ENCODE results near the gene ARHGEF2. TPM values are rescaled to one million over a fixed set of nuclear protein-coding genes. Genes with fewer than 3 reads are reported as not detected.

The ARHGEF2 gene
- total RNA-seq, 4 donors from 2014 or later = 13.7 to 42.1 (median 20.6) TPM

DNA sequence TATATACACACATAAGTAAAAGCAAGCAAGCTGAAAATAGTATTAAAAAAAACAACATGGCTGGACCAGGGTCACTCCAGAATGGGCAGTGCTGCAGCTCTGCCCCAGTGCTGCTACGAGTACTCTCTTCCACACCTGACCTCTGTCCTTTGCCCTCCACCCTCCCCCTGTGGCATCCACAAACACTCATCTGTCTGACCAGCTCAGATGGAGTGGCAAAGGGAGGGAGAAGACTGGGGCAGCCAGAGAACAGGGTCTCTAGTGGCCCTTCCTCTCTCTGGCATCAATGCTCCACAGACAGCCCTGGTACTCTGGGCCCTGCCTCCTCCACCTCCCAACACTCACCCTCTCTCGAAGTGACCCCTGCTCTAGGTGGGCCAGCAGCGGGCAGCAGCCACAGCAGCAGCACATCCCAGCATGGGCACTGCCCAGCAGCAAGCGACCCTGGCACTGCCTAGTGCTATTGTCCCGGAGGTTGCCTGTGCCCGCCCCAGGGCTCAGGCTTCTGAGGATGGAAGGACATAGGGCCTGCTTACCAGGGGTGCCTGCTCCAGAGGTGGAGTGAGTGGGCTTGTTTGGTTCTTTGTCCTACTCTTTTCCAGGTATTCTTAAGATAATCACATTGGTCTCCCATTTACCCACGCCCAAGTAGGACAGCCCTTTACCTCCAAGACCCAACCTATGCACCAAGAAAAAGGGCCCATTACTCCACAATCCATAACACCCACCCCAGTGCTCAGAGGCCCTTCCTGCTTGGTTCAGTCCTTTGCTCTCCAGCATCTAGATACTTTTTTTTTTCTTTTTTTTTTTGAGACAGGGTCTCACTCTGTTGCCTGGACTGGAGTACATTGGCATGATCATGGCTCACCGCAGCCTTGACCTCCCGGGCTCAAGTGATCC lies 6.2 kb downstream of the ARHGEF2 start:
- Histone ChIP-seq H3K27ac (no peak overlapping the region), H3K36me3 (peaks cover 21% of the 10 kb centered on the region), H3K27me3 (no peaks in the 10 kb centered on the region), H3K9me3 (no peaks in the 10 kb centered on the region), H3K4me3 (no peak overlapping the region), H3K4me1 (peaks cover 95% of the 10 kb centered on the region)
- DNase-seq (ENCODE audit: low spot score in 2 of 2) = no peak
- TF ChIP-seq POLR2AphosphoS5 (IDR thresholded peaks at IDR 0.05) = no peak
- no peak for TF ChIP-seq POLR2A (IDR thresholded peaks at IDR 0.05)
- TF ChIP-seq EP300 (IDR thresholded peaks at IDR 0.05) = no peak
- TF ChIP-seq, protein P1, sequence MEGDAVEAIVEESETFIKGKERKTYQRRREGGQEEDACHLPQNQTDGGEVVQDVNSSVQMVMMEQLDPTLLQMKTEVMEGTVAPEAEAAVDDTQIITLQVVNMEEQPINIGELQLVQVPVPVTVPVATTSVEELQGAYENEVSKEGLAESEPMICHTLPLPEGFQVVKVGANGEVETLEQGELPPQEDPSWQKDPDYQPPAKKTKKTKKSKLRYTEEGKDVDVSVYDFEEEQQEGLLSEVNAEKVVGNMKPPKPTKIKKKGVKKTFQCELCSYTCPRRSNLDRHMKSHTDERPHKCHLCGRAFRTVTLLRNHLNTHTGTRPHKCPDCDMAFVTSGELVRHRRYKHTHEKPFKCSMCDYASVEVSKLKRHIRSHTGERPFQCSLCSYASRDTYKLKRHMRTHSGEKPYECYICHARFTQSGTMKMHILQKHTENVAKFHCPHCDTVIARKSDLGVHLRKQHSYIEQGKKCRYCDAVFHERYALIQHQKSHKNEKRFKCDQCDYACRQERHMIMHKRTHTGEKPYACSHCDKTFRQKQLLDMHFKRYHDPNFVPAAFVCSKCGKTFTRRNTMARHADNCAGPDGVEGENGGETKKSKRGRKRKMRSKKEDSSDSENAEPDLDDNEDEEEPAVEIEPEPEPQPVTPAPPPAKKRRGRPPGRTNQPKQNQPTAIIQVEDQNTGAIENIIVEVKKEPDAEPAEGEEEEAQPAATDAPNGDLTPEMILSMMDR (IDR thresholded peaks at IDR 0.05) = no peak
- 79% methylated on average over 6 of the region's 9 CpGs for WGBS

DNA sequence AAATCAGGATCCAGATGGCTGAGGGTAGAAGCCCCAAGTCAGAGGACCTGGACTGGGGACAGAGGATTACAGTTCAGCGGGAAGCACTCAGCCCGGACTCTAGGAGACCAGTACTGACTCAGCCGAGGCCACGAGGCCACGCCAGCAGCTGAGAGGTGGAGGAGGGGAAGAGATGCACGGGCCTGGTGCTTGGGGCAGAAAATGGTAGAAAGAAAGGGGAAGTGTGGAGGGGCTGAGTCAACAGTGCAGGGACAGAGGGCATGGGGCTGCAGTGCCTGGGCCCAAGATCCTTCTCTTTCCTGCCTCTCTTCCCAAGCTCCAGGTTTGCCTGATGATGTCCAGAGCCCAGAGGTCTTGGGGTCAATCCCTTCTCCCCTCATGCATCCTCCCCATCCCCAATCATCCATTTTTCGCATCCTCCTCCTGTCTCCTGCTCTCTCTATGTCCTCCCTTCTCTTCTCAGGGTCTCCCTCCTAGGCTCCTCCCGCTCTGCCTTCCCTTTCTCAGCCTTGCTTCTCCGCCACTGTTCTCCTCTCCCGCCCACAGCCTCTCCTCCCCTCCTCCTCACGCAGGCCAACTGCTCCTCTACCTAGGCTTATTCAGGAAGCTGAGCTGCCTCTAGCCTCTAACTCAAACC lies 7.7 kb downstream of the ARHGEF2 start:
- peaks cover 80% of the 10 kb centered on the region for H3K4me1 ChIP-seq
- no peaks in the 10 kb centered on the region for H3K27me3 ChIP-seq
- no peak for TF ChIP-seq POLR2A (IDR thresholded peaks at IDR 0.05)
- TF ChIP-seq, protein P1 (IDR thresholded peaks at IDR 0.05) = no peak
- no peak for TF ChIP-seq POLR2AphosphoS5 (IDR thresholded peaks at IDR 0.05)
- no peak for TF ChIP-seq EP300 (IDR thresholded peaks at IDR 0.05)
- peaks cover 34% of the 10 kb centered on the region for H3K36me3 ChIP-seq
- peak in 1 of 2 donors; percentile 76 for DNase-seq (ENCODE audit: low spot score in 2 of 2)
- no peak overlapping the region for H3K4me3 ChIP-seq
- H3K27ac ChIP-seq = peak overlapping the region; percentile 52
- no peaks in the 10 kb centered on the region for H3K9me3 ChIP-seq
- WGBS = 42% methylated on average over 11 of the region's 11 CpGs

DNA sequence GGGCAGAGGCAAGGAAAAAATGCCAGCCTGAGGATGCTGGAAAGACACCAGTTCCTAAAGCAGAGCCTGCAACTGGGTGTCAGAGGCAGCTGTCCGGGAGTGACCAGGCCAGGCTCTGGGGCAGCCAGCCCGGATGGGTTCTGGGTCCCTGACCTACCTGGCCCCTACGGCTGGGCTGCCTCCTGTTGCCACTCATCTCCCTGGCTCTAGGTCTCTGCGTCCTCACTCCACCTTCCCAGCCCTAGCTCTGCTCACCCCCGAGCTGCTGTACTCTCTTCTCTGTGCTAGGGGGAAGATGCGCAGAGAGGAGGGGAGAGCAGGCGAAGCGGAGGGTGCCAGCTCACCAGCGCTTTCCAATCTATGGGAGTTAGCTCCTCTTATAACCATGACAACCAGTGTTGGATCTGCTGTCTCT lies 9.0 kb downstream of the ARHGEF2 start:
- 83% methylated on average over 9 of the region's 9 CpGs for WGBS
- Histone ChIP-seq H3K27me3 (no peaks in the 10 kb centered on the region), H3K9me3 (no peaks in the 10 kb centered on the region), H3K36me3 (peaks cover 47% of the 10 kb centered on the region), H3K4me1 (peaks cover 68% of the 10 kb centered on the region), H3K27ac (peak overlapping the region; percentile 52), H3K4me3 (no peak overlapping the region)
- no peak for DNase-seq (ENCODE audit: low spot score in 2 of 2)
- TF ChIP-seq POLR2A (IDR thresholded peaks at IDR 0.05) = no peak
- no peak for TF ChIP-seq POLR2AphosphoS5 (IDR thresholded peaks at IDR 0.05)
- TF ChIP-seq, protein P1 (IDR thresholded peaks at IDR 0.05) = no peak
- no peak for TF ChIP-seq EP300 (IDR thresholded peaks at IDR 0.05)

DNA sequence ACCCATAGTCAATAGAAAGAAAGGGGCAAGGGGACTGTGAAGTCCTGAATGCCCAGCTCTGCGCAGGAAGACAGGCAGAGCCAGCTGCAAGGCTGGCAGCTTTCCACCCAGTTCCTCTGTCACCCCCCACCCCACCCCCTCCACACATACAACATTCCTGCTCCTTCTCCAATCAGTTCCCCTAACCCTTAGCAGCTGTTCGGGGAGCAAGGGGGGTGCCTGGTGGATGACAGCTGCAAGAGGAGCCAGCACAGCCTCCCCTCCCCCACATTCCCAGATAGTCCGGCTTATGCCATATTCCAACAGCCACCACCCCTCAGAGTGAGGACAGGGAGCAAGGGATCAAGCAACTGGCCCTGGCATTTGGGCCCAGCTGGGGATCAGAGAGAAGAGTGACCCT lies 9.7 kb downstream of the ARHGEF2 start:
- H3K27ac ChIP-seq = peak overlapping the region; percentile 63
- TF ChIP-seq, protein P1 (IDR thresholded peaks at IDR 0.05) = no peak
- TF ChIP-seq POLR2AphosphoS5 (IDR thresholded peaks at IDR 0.05) = no peak
- TF ChIP-seq POLR2A (IDR thresholded peaks at IDR 0.05) = no peak
- TF ChIP-seq EP300 (IDR thresholded peaks at IDR 0.05) = no peak
- WGBS = 61% methylated on average over 3 of the region's 3 CpGs
- no peaks in the 10 kb centered on the region for H3K27me3 ChIP-seq
- DNase-seq (ENCODE audit: low spot score in 2 of 2) = no peak
- H3K4me3 ChIP-seq = no peak overlapping the region
- peaks cover 61% of the 10 kb centered on the region for H3K4me1 ChIP-seq
- peaks cover 54% of the 10 kb centered on the region for H3K36me3 ChIP-seq
- no peaks in the 10 kb centered on the region for H3K9me3 ChIP-seq

DNA sequence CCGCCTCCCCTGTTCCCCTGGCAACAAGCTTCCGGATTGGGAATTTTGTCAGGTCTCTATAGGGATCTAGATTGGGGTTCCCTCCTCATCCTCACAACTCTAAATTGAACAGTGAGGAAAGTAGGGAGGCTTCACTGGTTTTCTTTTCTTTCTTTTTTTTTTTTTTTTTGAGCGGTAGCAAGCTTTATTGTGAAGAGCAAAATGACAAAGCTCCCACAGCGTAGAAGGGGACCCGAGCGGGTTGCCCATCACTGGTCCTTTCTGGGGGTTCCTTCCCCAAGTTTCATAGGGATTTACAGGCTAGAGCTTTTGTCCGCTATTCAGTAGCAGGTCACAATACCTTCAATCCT lies 10.3 kb downstream of the ARHGEF2 start:
- Histone ChIP-seq H3K4me3 (no peak overlapping the region), H3K27me3 (no peaks in the 10 kb centered on the region), H3K4me1 (peaks cover 60% of the 10 kb centered on the region), H3K9me3 (no peaks in the 10 kb centered on the region), H3K36me3 (peaks cover 60% of the 10 kb centered on the region), H3K27ac (peak overlapping the region; percentile 63)
- WGBS = 70% methylated on average over 7 of the region's 7 CpGs
- DNase-seq (ENCODE audit: low spot score in 2 of 2) = no peak
- no peak for TF ChIP-seq EP300 (IDR thresholded peaks at IDR 0.05)
- no peak for TF ChIP-seq POLR2AphosphoS5 (IDR thresholded peaks at IDR 0.05)
- TF ChIP-seq, protein P1 (IDR thresholded peaks at IDR 0.05) = no peak
- no peak for TF ChIP-seq POLR2A (IDR thresholded peaks at IDR 0.05)
